Measurements from ENCODE around the gene KLB.
A peak's percentile ranks its signal among the peaks of the same experiment; 100 is the strongest.

The KLB gene

GRCh38 chr4:39446483-39446841 is 39.7 kb downstream of the KLB start:
- no peaks in the 10 kb centered on the region for H3K9me3 ChIP-seq (ENCODE audit: insufficient read depth, low read depth, low read length)
- H2AK5ac ChIP-seq (ENCODE audit: low read length): no peak overlapping the region
- H4K8ac ChIP-seq (ENCODE audit: low read depth, low read length): peak overlapping the region; percentile 12
- no peaks in the 10 kb centered on the region for H3K27me3 ChIP-seq (ENCODE audit: insufficient read depth, low read length)
- H3K4ac ChIP-seq (ENCODE audit: low read depth, low read length): no peak overlapping the region
- no peak overlapping the region for H3K23ac ChIP-seq (ENCODE audit: low read length)
- WGBS (ENCODE audit: extremely low coverage, insufficient coverage, insufficient read length): no CpG with 5 or more reads among the region's 20 CpGs
- H3K79me1 ChIP-seq (ENCODE audit: low read length): no peaks in the 10 kb centered on the region
- H2BK12ac ChIP-seq (ENCODE audit: low read length): no peak overlapping the region
- no peak overlapping the region for H4K91ac ChIP-seq (ENCODE audit: low read depth, low read length)
- no peak overlapping the region for H3K9ac ChIP-seq (ENCODE audit: low read length)
- peaks cover 0 to 3% of the 10 kb centered on the region in 2 experiments for H3K4me1 ChIP-seq (ENCODE audit: control insufficient read depth in 1 of 2, insufficient read depth in 2 of 2, low read length in 2 of 2)
- no peak overlapping the region for H4K12ac ChIP-seq (ENCODE audit: low read depth, low read length)
- H2BK120ac ChIP-seq (ENCODE audit: insufficient read depth, low read length, poor library complexity): no peak overlapping the region
- H3K27ac ChIP-seq (ENCODE audit: low read depth, low read length): no peak overlapping the region
- H3K4me2 ChIP-seq (ENCODE audit: low read length): peak overlapping the region; percentile 76
- H3K79me2 ChIP-seq (ENCODE audit: control insufficient read depth, insufficient read depth, low read length, poor library complexity): no peaks in the 10 kb centered on the region
- DNase-seq: no peak
- H2AFZ ChIP-seq (ENCODE audit: insufficient read depth, low read length, poor library complexity): peak overlapping the region; percentile 30
- H3K36me3 ChIP-seq (ENCODE audit: control insufficient read depth in 1 of 2, insufficient read depth in 2 of 2, low read length in 2 of 2): peaks cover under 1 to 2% of the 10 kb centered on the region in 2 experiments
- H3K18ac ChIP-seq (ENCODE audit: low read length): no peak overlapping the region
- H3K4me3 ChIP-seq (ENCODE audit: low read depth, low read length): peak overlapping the region; percentile 68
- no peak overlapping the region for H3K14ac ChIP-seq (ENCODE audit: low read length)
- no peak overlapping the region for H2BK5ac ChIP-seq (ENCODE audit: low read depth, low read length, poor library complexity)

GRCh38 chr4:39446842-39447573 is 40.3 kb downstream of the KLB start:
- no CpG with 5 or more reads among the region's 61 CpGs for WGBS (ENCODE audit: extremely low coverage, insufficient coverage, insufficient read length)
- Histone ChIP-seq H3K4me2 (ENCODE audit: low read length) (peak overlapping the region; percentile 76), H4K8ac (ENCODE audit: low read depth, low read length) (peak overlapping the region; percentile 45), H3K18ac (ENCODE audit: low read length) (no peak overlapping the region), H3K27ac (ENCODE audit: low read depth, low read length) (peak overlapping the region; percentile 6), H3K4ac (ENCODE audit: low read depth, low read length) (no peak overlapping the region), H2BK120ac (ENCODE audit: insufficient read depth, low read length, poor library complexity) (no peak overlapping the region), H3K9ac (ENCODE audit: low read length) (no peak overlapping the region), H2AFZ (ENCODE audit: insufficient read depth, low read length, poor library complexity) (peak overlapping the region; percentile 30), H2BK12ac (ENCODE audit: low read length) (no peak overlapping the region), H2AK5ac (ENCODE audit: low read length) (no peak overlapping the region), H3K4me1 (ENCODE audit: control insufficient read depth in 1 of 2, insufficient read depth in 2 of 2, low read length in 2 of 2) (peaks cover 0 to 3% of the 10 kb centered on the region in 2 experiments), H3K79me1 (ENCODE audit: low read length) (no peaks in the 10 kb centered on the region), H3K79me2 (ENCODE audit: control insufficient read depth, insufficient read depth, low read length, poor library complexity) (no peaks in the 10 kb centered on the region), H4K12ac (ENCODE audit: low read depth, low read length) (peak overlapping the region; percentile 20), H3K9me3 (ENCODE audit: insufficient read depth, low read depth, low read length) (no peaks in the 10 kb centered on the region), H4K91ac (ENCODE audit: low read depth, low read length) (peak overlapping the region; percentile 22), H3K27me3 (ENCODE audit: insufficient read depth, low read length) (no peaks in the 10 kb centered on the region), H3K23ac (ENCODE audit: low read length) (no peak overlapping the region), H3K4me3 (ENCODE audit: low read depth, low read length) (peak overlapping the region; percentile 68), H3K36me3 (ENCODE audit: control insufficient read depth in 1 of 2, insufficient read depth in 2 of 2, low read length in 2 of 2) (peaks cover 4 to 6% of the 10 kb centered on the region in 2 experiments), H3K14ac (ENCODE audit: low read length) (peak overlapping the region; percentile 7), H2BK5ac (ENCODE audit: low read depth, low read length, poor library complexity) (no peak overlapping the region)
- DNase-seq: peak; percentile 96

GRCh38 chr4:39450618-39451017 is 43.9 kb downstream of the KLB start:
- Histone ChIP-seq H3K79me1 (ENCODE audit: low read length) (no peaks in the 10 kb centered on the region), H3K14ac (ENCODE audit: low read length) (no peak overlapping the region)

GRCh38 chr4:39451423-39452023 is 44.8 kb downstream of the KLB start:
- Histone ChIP-seq H2AFZ (ENCODE audit: insufficient read depth, low read length, poor library complexity) (no peak overlapping the region), H4K12ac (ENCODE audit: low read depth, low read length) (no peak overlapping the region), H3K18ac (ENCODE audit: low read length) (no peak overlapping the region), H3K4me2 (ENCODE audit: low read length) (no peak overlapping the region), H3K14ac (ENCODE audit: low read length) (no peak overlapping the region), H3K4me1 (ENCODE audit: control insufficient read depth in 1 of 2, insufficient read depth in 2 of 2, low read length in 2 of 2) (peaks cover 0 to 2% of the 10 kb centered on the region in 2 experiments), H3K4ac (ENCODE audit: low read depth, low read length) (no peak overlapping the region), H3K79me2 (ENCODE audit: control insufficient read depth, insufficient read depth, low read length, poor library complexity) (no peaks in the 10 kb centered on the region), H2AK5ac (ENCODE audit: low read length) (no peak overlapping the region), H2BK120ac (ENCODE audit: insufficient read depth, low read length, poor library complexity) (no peak overlapping the region), H2BK12ac (ENCODE audit: low read length) (no peak overlapping the region), H3K23ac (ENCODE audit: low read length) (no peak overlapping the region), H4K8ac (ENCODE audit: low read depth, low read length) (no peak overlapping the region), H3K9ac (ENCODE audit: low read length) (no peak overlapping the region), H4K91ac (ENCODE audit: low read depth, low read length) (no peak overlapping the region), H3K27me3 (ENCODE audit: insufficient read depth, low read length) (no peaks in the 10 kb centered on the region), H3K27ac (ENCODE audit: low read depth, low read length) (no peak overlapping the region), H3K36me3 (ENCODE audit: control insufficient read depth in 1 of 2, insufficient read depth in 2 of 2, low read length in 2 of 2) (peaks cover 14 to 32% of the 10 kb centered on the region in 2 experiments), H3K79me1 (ENCODE audit: low read length) (no peaks in the 10 kb centered on the region), H2BK5ac (ENCODE audit: low read depth, low read length, poor library complexity) (no peak overlapping the region), H3K9me3 (ENCODE audit: insufficient read depth, low read depth, low read length) (no peaks in the 10 kb centered on the region), H3K4me3 (ENCODE audit: low read depth, low read length) (no peak overlapping the region)
- WGBS (ENCODE audit: extremely low coverage, insufficient coverage, insufficient read length): no CpG with 5 or more reads among the region's 6 CpGs
- no peak for DNase-seq

More at GRCh38 chr4:39450618-39451017, 43.9 kb downstream of the KLB start:
- no peak overlapping the region for H2AK5ac ChIP-seq (ENCODE audit: low read length)
- H3K27me3 ChIP-seq (ENCODE audit: insufficient read depth, low read length): no peaks in the 10 kb centered on the region
- H3K4ac ChIP-seq (ENCODE audit: low read depth, low read length): no peak overlapping the region
- H3K36me3 ChIP-seq (ENCODE audit: control insufficient read depth in 1 of 2, insufficient read depth in 2 of 2, low read length in 2 of 2): peaks cover 14 to 30% of the 10 kb centered on the region in 2 experiments
- no peak overlapping the region for H4K8ac ChIP-seq (ENCODE audit: low read depth, low read length)
- peaks cover 0 to 3% of the 10 kb centered on the region in 2 experiments for H3K4me1 ChIP-seq (ENCODE audit: control insufficient read depth in 1 of 2, insufficient read depth in 2 of 2, low read length in 2 of 2)
- no peaks in the 10 kb centered on the region for H3K9me3 ChIP-seq (ENCODE audit: insufficient read depth, low read depth, low read length)
- no peak for DNase-seq
- no CpG with 5 or more reads among the region's 2 CpGs for WGBS (ENCODE audit: extremely low coverage, insufficient coverage, insufficient read length)
- H3K79me2 ChIP-seq (ENCODE audit: control insufficient read depth, insufficient read depth, low read length, poor library complexity): no peaks in the 10 kb centered on the region
- H3K27ac ChIP-seq (ENCODE audit: low read depth, low read length): no peak overlapping the region
- H2BK12ac ChIP-seq (ENCODE audit: low read length): no peak overlapping the region
- H3K18ac ChIP-seq (ENCODE audit: low read length): no peak overlapping the region
- H3K4me3 ChIP-seq (ENCODE audit: low read depth, low read length): no peak overlapping the region
- no peak overlapping the region for H3K23ac ChIP-seq (ENCODE audit: low read length)
- H4K91ac ChIP-seq (ENCODE audit: low read depth, low read length): no peak overlapping the region
- H3K9ac ChIP-seq (ENCODE audit: low read length): no peak overlapping the region
- no peak overlapping the region for H2BK120ac ChIP-seq (ENCODE audit: insufficient read depth, low read length, poor library complexity)
- no peak overlapping the region for H3K4me2 ChIP-seq (ENCODE audit: low read length)
- no peak overlapping the region for H2AFZ ChIP-seq (ENCODE audit: insufficient read depth, low read length, poor library complexity)
- H2BK5ac ChIP-seq (ENCODE audit: low read depth, low read length, poor library complexity): no peak overlapping the region
- no peak overlapping the region for H4K12ac ChIP-seq (ENCODE audit: low read depth, low read length)
